SJCRH30 (cell line): ENCODE results near the gene ACOX2. TPM values are rescaled to one million over a fixed set of nuclear protein-coding genes. Genes with fewer than 3 reads are reported as not detected.

ENCODE experiments used
- DNase-seq, 2 experiments: peaks; one replicate each; pipeline ENCODE4 v3.0.0-alpha.2; 2015 to 2020
- H3K27ac ChIP-seq: fragments of 250-450 bp; sonication (Bioruptor Pico); 2 replicates; pipeline ENCODE4 v1.5.1; 2020; ENCODE audit warnings: mild to moderate bottlenecking, moderate library complexity
- H3K27me3 ChIP-seq: fragments of 250-450 bp; sonication (Bioruptor Pico); 2 replicates; pipeline ENCODE4 v1.5.1; 2020; ENCODE audit warnings: mild to moderate bottlenecking, moderate library complexity
- H3K36me3 ChIP-seq: fragments of 250-450 bp; sonication (Bioruptor Pico); 2 replicates; pipeline ENCODE4 v1.5.1; 2020; ENCODE audit warnings: mild to moderate bottlenecking, moderate library complexity
- H3K4me1 ChIP-seq: fragments of 250-450 bp; sonication (Bioruptor Pico); 2 replicates; pipeline ENCODE4 v1.5.1; 2020; ENCODE audit warnings: mild to moderate bottlenecking, moderate library complexity
- H3K4me3 ChIP-seq: fragments of 250-450 bp; sonication (Bioruptor Pico); 2 replicates; pipeline ENCODE4 v1.5.1; 2020; ENCODE audit warnings: mild to moderate bottlenecking, moderate library complexity
- H3K9me3 ChIP-seq: fragments of 250-450 bp; sonication (Bioruptor Pico); replicated peaks from 2 replicates; pipeline ENCODE4 v1.5.1; 2020; ENCODE audit warnings: mild to moderate bottlenecking, moderate library complexity
- total RNA-seq: library from RNA; depleted of rRNA; stranded (reverse); fragments of >200 nt; shearing (Covaris generic); gene quantifications from 2 replicates; pipeline ENCODE4 v1.2.3, GENCODE V29; 2014

The ACOX2 gene
- total RNA-seq, 1 experiment from 2014 or later: 0.26 TPM

GRCh38 chr3:58488967-58489366, 48.0 kb downstream of the ACOX2 start:
- H3K4me3 ChIP-seq: no peak overlapping the region
- no peak overlapping the region for H3K27ac ChIP-seq
- no peaks in the 10 kb centered on the region for H3K36me3 ChIP-seq
- no peaks in the 10 kb centered on the region; the same call in 1 of the 2 replicates for H3K4me1 ChIP-seq
- H3K27me3 ChIP-seq: no peaks in the 10 kb centered on the region
- DNase-seq: no peak
- no peaks in the 10 kb centered on the region for H3K9me3 ChIP-seq

GRCh38 chr3:58487140-58487886, 49.7 kb downstream of the ACOX2 start:
- no peak overlapping the region for H3K27ac ChIP-seq
- DNase-seq: no peak
- no peaks in the 10 kb centered on the region for H3K27me3 ChIP-seq
- H3K4me3 ChIP-seq: no peak overlapping the region
- no peaks in the 10 kb centered on the region for H3K36me3 ChIP-seq
- no peaks in the 10 kb centered on the region for H3K4me1 ChIP-seq
- H3K9me3 ChIP-seq: no peaks in the 10 kb centered on the region

GRCh38 chr3:58485801-58486435, 51.1 kb downstream of the ACOX2 start:
- no peaks in the 10 kb centered on the region for H3K36me3 ChIP-seq
- H3K4me1 ChIP-seq: no peaks in the 10 kb centered on the region
- H3K27me3 ChIP-seq: no peaks in the 10 kb centered on the region
- no peak overlapping the region for H3K27ac ChIP-seq
- no peaks in the 10 kb centered on the region for H3K9me3 ChIP-seq
- DNase-seq: no peak
- H3K4me3 ChIP-seq: no peak overlapping the region

- DNase-seq: no peak
- no peaks in the 10 kb centered on the region for H3K9me3 ChIP-seq
- H3K27me3 ChIP-seq: no peaks in the 10 kb centered on the region
- no peaks in the 10 kb centered on the region for H3K4me1 ChIP-seq
- H3K36me3 ChIP-seq: no peaks in the 10 kb centered on the region
- no peak overlapping the region for H3K4me3 ChIP-seq
- H3K27ac ChIP-seq: no peak overlapping the region
Measured at GRCh38 chr3:58484722-58485069, 52.3 kb downstream of the ACOX2 start.

- Histone ChIP-seq H3K4me3 (no peak overlapping the region), H3K9me3 (no peaks in the 10 kb centered on the region), H3K27ac (no peak overlapping the region), H3K27me3 (no peaks in the 10 kb centered on the region), H3K4me1 (no peaks in the 10 kb centered on the region), H3K36me3 (no peaks in the 10 kb centered on the region)
- DNase-seq: no peak
Measured at GRCh38 chr3:58484045-58484721, 52.8 kb downstream of the ACOX2 start.

- no peak overlapping the region for H3K4me3 ChIP-seq
- H3K36me3 ChIP-seq: no peaks in the 10 kb centered on the region
- no peaks in the 10 kb centered on the region for H3K27me3 ChIP-seq
Measured at GRCh38 chr3:58482917-58483636, 53.9 kb downstream of the ACOX2 start.

GRCh38 chr3:58480309-58480708, 56.7 kb downstream of the ACOX2 start:
- DNase-seq: no peak
- Histone ChIP-seq H3K4me3 (no peak overlapping the region), H3K9me3 (no peaks in the 10 kb centered on the region), H3K36me3 (no peaks in the 10 kb centered on the region), H3K27me3 (no peaks in the 10 kb centered on the region), H3K4me1 (no peaks in the 10 kb centered on the region), H3K27ac (no peak overlapping the region)

More at GRCh38 chr3:58482917-58483636, 53.9 kb downstream of the ACOX2 start:
- H3K4me1 ChIP-seq: no peaks in the 10 kb centered on the region
- no peaks in the 10 kb centered on the region for H3K9me3 ChIP-seq
- H3K27ac ChIP-seq: no peak overlapping the region
- no peak for DNase-seq

GRCh38 chr3:58478781-58479180, 58.2 kb downstream of the ACOX2 start:
- H3K4me3 ChIP-seq: no peak overlapping the region
- no peaks in the 10 kb centered on the region for H3K9me3 ChIP-seq
- H3K27me3 ChIP-seq: no peaks in the 10 kb centered on the region
- no peaks in the 10 kb centered on the region for H3K36me3 ChIP-seq
- H3K27ac ChIP-seq: no peak overlapping the region
- DNase-seq: no peak
- H3K4me1 ChIP-seq: no peaks in the 10 kb centered on the region

GRCh38 chr3:58474967-58475578, 61.9 kb downstream of the ACOX2 start:
- DNase-seq: no peak
- no peaks in the 10 kb centered on the region for H3K36me3 ChIP-seq

GRCh38 chr3:58474348-58474911, 62.6 kb downstream of the ACOX2 start:
- Histone ChIP-seq H3K4me1 (peaks cover 17% of the 10 kb centered on the region), H3K36me3 (no peaks in the 10 kb centered on the region), H3K9me3 (no peaks in the 10 kb centered on the region), H3K27ac (no peak overlapping the region), H3K4me3 (no peak overlapping the region), H3K27me3 (no peaks in the 10 kb centered on the region)
- no peak for DNase-seq

More at GRCh38 chr3:58474967-58475578, 61.9 kb downstream of the ACOX2 start:
- H3K27me3 ChIP-seq: no peaks in the 10 kb centered on the region
- peaks cover 17% of the 10 kb centered on the region for H3K4me1 ChIP-seq
- no peaks in the 10 kb centered on the region for H3K9me3 ChIP-seq
- H3K27ac ChIP-seq: no peak overlapping the region
- H3K4me3 ChIP-seq: no peak overlapping the region

GRCh38 chr3:58473275-58473674, 63.7 kb downstream of the ACOX2 start:
- H3K4me1 ChIP-seq: peaks cover 17% of the 10 kb centered on the region

GRCh38 chr3:58471025-58471887, 65.7 kb downstream of the ACOX2 start:
- peak; percentile 63 to 75 for DNase-seq
- H3K4me3 ChIP-seq: no peak overlapping the region
- H3K4me1 ChIP-seq: peaks cover 17% of the 10 kb centered on the region
- H3K9me3 ChIP-seq: no peaks in the 10 kb centered on the region
- no peak overlapping the region for H3K27ac ChIP-seq
- no peaks in the 10 kb centered on the region for H3K36me3 ChIP-seq
- H3K27me3 ChIP-seq: no peaks in the 10 kb centered on the region

More at GRCh38 chr3:58473275-58473674, 63.7 kb downstream of the ACOX2 start:
- DNase-seq: no peak
- Histone ChIP-seq H3K9me3 (no peaks in the 10 kb centered on the region), H3K36me3 (no peaks in the 10 kb centered on the region), H3K4me3 (no peak overlapping the region), H3K27ac (no peak overlapping the region), H3K27me3 (no peaks in the 10 kb centered on the region)

- Histone ChIP-seq H3K27ac (no peak overlapping the region), H3K27me3 (no peaks in the 10 kb centered on the region), H3K4me3 (no peak overlapping the region)
Measured at GRCh38 chr3:58470363-58471024, 66.5 kb downstream of the ACOX2 start.

More at GRCh38 chr3:58470363-58471024, 66.5 kb downstream of the ACOX2 start:
- peak; percentile 19 to 49 for DNase-seq
- Histone ChIP-seq H3K9me3 (no peaks in the 10 kb centered on the region), H3K4me1 (peaks cover 17% of the 10 kb centered on the region), H3K36me3 (no peaks in the 10 kb centered on the region)
